NB4 (cell line): ENCODE measurements around the gene KCNH4.
"Not testable (repeated sequence)": the region's sequence is repeated elsewhere in the genome, so short reads cannot be mapped to it uniquely, and the experiment has no call there.

Source experiments
- DNase-seq: peaks from one replicate; pipeline ENCODE4 v3.0.0; 2010; ENCODE audit warnings: low read depth
- H3K4me3 ChIP-seq: one replicate; pipeline ENCODE4 v1.5.1; 2011; ENCODE audit warnings: mild to moderate bottlenecking, low read depth, low read length, moderate library complexity
- CTCF ChIP-seq: IDR thresholded peaks from one replicate; pipeline ENCODE4 v1.5.1; 2012; ENCODE audit warnings: low read depth, low read length
- MYC ChIP-seq: IDR thresholded peaks from 2 replicates; pipeline ENCODE4 v1.6.1; 2011; ENCODE audit warnings: low read depth, low read length
- POLR2A ChIP-seq: IDR thresholded peaks from 2 replicates; pipeline ENCODE4 v1.6.1; 2011; ENCODE audit warnings: mild to moderate bottlenecking; ENCODE audit not compliant: insufficient read length; ENCODE audit errors: extremely low read depth
- TF ChIP-seq, protein P1 (sequence below): IDR thresholded peaks from 2 replicates; pipeline ENCODE4 v1.6.1; 2011; ENCODE audit warnings: low read depth, low read length

KCNH4 gene

DNA sequence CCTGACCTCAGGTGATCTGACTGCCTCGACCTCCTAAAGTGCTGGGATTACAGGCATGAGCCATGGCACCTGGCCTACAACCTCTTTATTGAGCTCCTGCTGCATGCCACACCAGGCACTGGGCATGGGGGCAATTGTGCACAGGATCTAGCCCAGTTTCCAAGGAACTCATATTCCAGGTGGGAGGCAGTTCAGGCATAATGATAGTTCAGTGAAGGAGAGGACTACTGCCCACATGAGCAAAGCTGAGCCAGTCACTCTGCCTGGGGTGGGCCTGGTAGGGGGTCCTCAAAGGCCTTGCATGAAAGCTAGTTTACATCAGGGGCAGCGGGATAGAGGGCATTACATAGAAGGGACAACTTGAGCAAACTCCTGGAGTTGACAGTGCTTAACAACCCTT is 6.9 kb upstream of the KCNH4 start:
- TF ChIP-seq, protein P1, sequence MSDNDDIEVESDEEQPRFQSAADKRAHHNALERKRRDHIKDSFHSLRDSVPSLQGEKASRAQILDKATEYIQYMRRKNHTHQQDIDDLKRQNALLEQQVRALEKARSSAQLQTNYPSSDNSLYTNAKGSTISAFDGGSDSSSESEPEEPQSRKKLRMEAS = no peak
- TF ChIP-seq MYC (no peak), CTCF (no peak), POLR2A (no peak)
- H3K4me3 ChIP-seq = no peak overlapping the region
- no peak for DNase-seq

DNA sequence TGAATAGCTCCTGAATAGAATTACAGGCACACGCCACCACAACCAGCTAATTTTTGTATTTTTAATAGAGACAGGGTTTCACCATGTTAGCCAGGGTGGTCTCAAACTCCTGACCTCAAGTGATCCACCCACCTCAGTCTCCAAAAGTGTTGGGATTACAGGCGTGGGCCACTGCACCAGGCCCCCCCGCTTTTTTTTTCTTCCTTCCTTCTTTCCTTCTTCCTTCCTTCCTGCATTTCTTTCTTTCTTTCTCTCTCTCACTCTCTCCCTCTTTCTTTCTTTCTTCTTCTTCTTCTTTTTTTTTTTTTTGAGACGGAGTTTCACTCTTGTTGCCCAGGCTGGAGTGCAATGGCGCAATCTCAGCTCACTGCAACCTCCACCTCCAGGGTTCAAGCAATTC is 5.2 kb upstream of the KCNH4 start:
- DNase-seq, H3K4me3 ChIP-seq: not testable (repeated sequence)

DNA sequence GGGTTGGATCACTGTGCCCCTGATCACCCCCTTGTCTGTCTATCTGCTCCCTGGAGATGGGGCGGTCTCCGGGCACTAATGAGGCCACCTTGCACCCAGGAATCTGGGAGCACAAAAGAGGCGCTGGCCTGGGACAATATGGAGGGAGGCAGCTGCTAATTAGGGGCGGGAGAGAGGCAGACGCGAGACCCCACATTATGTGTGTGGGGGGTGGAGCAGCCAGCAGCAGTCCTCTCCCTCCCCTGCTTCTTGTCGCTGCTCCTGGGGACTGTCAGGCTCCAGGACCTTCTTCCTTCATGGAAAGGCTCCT is 4.6 kb upstream of the KCNH4 start:
- H3K4me3 ChIP-seq = no peak overlapping the region
- no peak for TF ChIP-seq MYC
- TF ChIP-seq CTCF = no peak
- no peak for TF ChIP-seq POLR2A
- TF ChIP-seq, protein P1 = no peak
- DNase-seq = no peak

GRCh38 chr17:42184713-42185620 is 4.0 kb upstream of the KCNH4 start, which contains the start of gene HCRT:
HCRT (minus strand) TSS chr17:42185452; CDS start chr17:42185365, 87 bp downstream.
- TF ChIP-seq CTCF = no peak
- TF ChIP-seq, protein P1 = no peak
- TF ChIP-seq POLR2A = no peak
- no peak for TF ChIP-seq MYC
- no peak within 1 kb of the TSS for H3K4me3 ChIP-seq
- no peak for DNase-seq

DNA sequence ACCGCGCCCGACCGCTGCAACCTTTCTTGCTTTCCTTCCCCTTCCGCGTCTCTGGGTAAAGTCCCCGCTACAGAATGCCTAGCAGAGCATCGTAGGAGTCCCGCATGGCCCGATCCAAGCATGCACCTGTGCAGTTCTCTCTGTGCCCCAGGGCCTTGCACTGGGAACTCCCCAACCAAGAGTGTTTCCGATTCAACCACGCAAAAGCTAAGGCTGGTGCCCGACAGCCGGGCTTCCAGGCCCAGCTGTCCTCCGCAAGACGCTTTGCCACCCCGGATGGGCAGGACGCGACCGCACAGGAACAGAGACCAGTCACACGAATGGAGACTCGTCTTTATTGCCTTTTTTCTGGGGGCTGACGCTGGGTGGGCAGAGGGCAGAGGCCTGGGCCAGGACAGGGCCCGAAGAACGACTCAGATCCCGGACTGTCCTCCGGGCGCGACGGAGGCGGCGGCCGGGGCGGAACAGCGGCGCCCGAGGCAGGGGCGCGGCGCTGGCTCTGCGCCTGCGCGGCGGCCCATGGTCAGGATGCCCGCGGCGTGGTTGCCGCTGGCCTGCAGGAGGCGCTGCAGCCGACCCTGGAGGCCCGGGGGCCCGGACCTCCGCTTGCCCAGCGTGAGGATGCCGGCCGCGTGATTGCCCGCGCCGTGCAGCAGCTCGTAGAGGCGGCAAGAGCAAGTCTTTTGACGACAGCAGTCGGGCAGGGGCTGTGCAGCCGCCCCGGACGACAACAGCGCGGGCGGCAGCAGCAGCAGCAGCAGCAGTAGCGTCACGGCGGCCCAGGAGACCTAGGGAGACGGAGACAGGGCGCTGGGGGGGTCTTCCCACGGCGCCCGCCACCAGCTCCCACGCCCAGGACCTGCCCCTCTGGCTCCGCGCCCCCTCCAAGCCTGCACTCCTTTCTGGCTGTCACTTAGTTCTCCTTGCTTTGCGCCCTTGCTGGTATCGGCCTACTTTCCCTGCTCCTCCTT is 3.1 kb upstream of the KCNH4 start:
- peak; percentile 85 for DNase-seq
- peak overlapping the region; percentile 60 for H3K4me3 ChIP-seq
- TF ChIP-seq CTCF (peak; percentile 65), POLR2A (no peak), MYC (no peak)
- TF ChIP-seq, protein P1 = no peak
